Measurements from ENCODE around the gene KRTAP2-2.
"Not testable (repeated sequence)": the region's sequence is repeated elsewhere in the genome, so short reads cannot be mapped to it uniquely, and the experiment has no call there.

KRTAP2-2 gene

GRCh38 chr17:41055130-41055529 is at the start of gene KRTAP2-2:
Gene KRTAP2-2 (minus strand): TSS chr17:41055230. CDS start chr17:41055211, 19 bp downstream.
- H3K9me3 ChIP-seq (ENCODE audit: control insufficient read depth in 2 of 2, low read length in 2 of 2); H3K9ac ChIP-seq (ENCODE audit: low read length in 2 of 2); H3K27ac ChIP-seq (ENCODE audit: low read length); H3K4me1 ChIP-seq (ENCODE audit: control insufficient read depth, insufficient read depth, low read length); H3K27me3 ChIP-seq (ENCODE audit: control insufficient read depth in 1 of 2, insufficient read depth in 2 of 2, low read length in 2 of 2); H3K36me3 ChIP-seq (ENCODE audit: control insufficient read depth in 2 of 2, insufficient read depth in 2 of 2, low read length in 2 of 2); H3K4me3 ChIP-seq (ENCODE audit: low read length in 2 of 2): not testable (repeated sequence)

GRCh38 chr17:41104386-41105038 is 49.5 kb upstream of the KRTAP2-2 start:
- not testable (repeated sequence) for H3K9me3 ChIP-seq (ENCODE audit: control insufficient read depth in 2 of 2, low read length in 2 of 2); H3K27me3 ChIP-seq (ENCODE audit: control insufficient read depth in 1 of 2, insufficient read depth in 2 of 2, low read length in 2 of 2); H3K9ac ChIP-seq (ENCODE audit: low read length in 2 of 2); H3K36me3 ChIP-seq (ENCODE audit: control insufficient read depth in 2 of 2, insufficient read depth in 2 of 2, low read length in 2 of 2); H3K4me1 ChIP-seq (ENCODE audit: control insufficient read depth, insufficient read depth, low read length); H3K27ac ChIP-seq (ENCODE audit: low read length); H3K4me3 ChIP-seq (ENCODE audit: low read length in 2 of 2)

- H3K4me1 ChIP-seq (ENCODE audit: control insufficient read depth, insufficient read depth, low read length): no peaks in the 10 kb centered on the region
- no peaks in the 10 kb centered on the region for H3K36me3 ChIP-seq (ENCODE audit: control insufficient read depth in 2 of 2, insufficient read depth in 2 of 2, low read length in 2 of 2)
Observed at GRCh38 chr17:41103896-41104295, 48.9 kb upstream of the KRTAP2-2 start.

GRCh38 chr17:41101586-41102259 is 46.7 kb upstream of the KRTAP2-2 start, which contains the start of gene KRTAP4-16:
Gene KRTAP4-16 (minus strand): TSS chr17:41102209. CDS start chr17:41102209, 0 bp downstream.
- H3K9me3 ChIP-seq (ENCODE audit: control insufficient read depth in 2 of 2, low read length in 2 of 2): no peaks in the 10 kb centered on the region
- H3K36me3 ChIP-seq (ENCODE audit: control insufficient read depth in 2 of 2, insufficient read depth in 2 of 2, low read length in 2 of 2): no peaks in the 10 kb centered on the region
- H3K4me1 ChIP-seq (ENCODE audit: control insufficient read depth, insufficient read depth, low read length): no peaks in the 10 kb centered on the region
- no peak within 1 kb of the TSS for H3K9ac ChIP-seq (ENCODE audit: low read length in 2 of 2)
- H3K4me3 ChIP-seq (ENCODE audit: low read length in 2 of 2): no peak within 1 kb of the TSS
- H3K27ac ChIP-seq (ENCODE audit: low read length): no peak within 1 kb of the TSS
- no peaks in the 10 kb centered on the region for H3K27me3 ChIP-seq (ENCODE audit: control insufficient read depth in 1 of 2, insufficient read depth in 2 of 2, low read length in 2 of 2)

More at GRCh38 chr17:41103896-41104295, 48.9 kb upstream of the KRTAP2-2 start:
- no peaks in the 10 kb centered on the region for H3K27me3 ChIP-seq (ENCODE audit: control insufficient read depth in 1 of 2, insufficient read depth in 2 of 2, low read length in 2 of 2)
- H3K9me3 ChIP-seq (ENCODE audit: control insufficient read depth in 2 of 2, low read length in 2 of 2): no peaks in the 10 kb centered on the region
- no peak overlapping the region for H3K27ac ChIP-seq (ENCODE audit: low read length)
- H3K4me3 ChIP-seq (ENCODE audit: low read length in 2 of 2): no peak overlapping the region
- H3K9ac ChIP-seq (ENCODE audit: low read length in 2 of 2): no peak overlapping the region

- not testable (repeated sequence) for H3K4me3 ChIP-seq (ENCODE audit: low read length in 2 of 2); H3K4me1 ChIP-seq (ENCODE audit: control insufficient read depth, insufficient read depth, low read length); H3K27ac ChIP-seq (ENCODE audit: low read length); H3K36me3 ChIP-seq (ENCODE audit: control insufficient read depth in 2 of 2, insufficient read depth in 2 of 2, low read length in 2 of 2); H3K27me3 ChIP-seq (ENCODE audit: control insufficient read depth in 1 of 2, insufficient read depth in 2 of 2, low read length in 2 of 2); H3K9ac ChIP-seq (ENCODE audit: low read length in 2 of 2); H3K9me3 ChIP-seq (ENCODE audit: control insufficient read depth in 2 of 2, low read length in 2 of 2)
Observed at GRCh38 chr17:41099682-41100480, 44.9 kb upstream of the KRTAP2-2 start.

GRCh38 chr17:41098481-41098880 is 43.5 kb upstream of the KRTAP2-2 start:
- Histone ChIP-seq H3K4me1 (ENCODE audit: control insufficient read depth, insufficient read depth, low read length) (no peaks in the 10 kb centered on the region), H3K27ac (ENCODE audit: low read length) (no peak overlapping the region), H3K4me3 (ENCODE audit: low read length in 2 of 2) (no peak overlapping the region), H3K9me3 (ENCODE audit: control insufficient read depth in 2 of 2, low read length in 2 of 2) (no peaks in the 10 kb centered on the region), H3K36me3 (ENCODE audit: control insufficient read depth in 2 of 2, insufficient read depth in 2 of 2, low read length in 2 of 2) (no peaks in the 10 kb centered on the region), H3K27me3 (ENCODE audit: control insufficient read depth in 1 of 2, insufficient read depth in 2 of 2, low read length in 2 of 2) (no peaks in the 10 kb centered on the region), H3K9ac (ENCODE audit: low read length in 2 of 2) (no peak overlapping the region)

GRCh38 chr17:41098042-41098441 is 43.0 kb upstream of the KRTAP2-2 start, which contains the start of gene KRTAP4-8:
Gene KRTAP4-8 (minus strand): TSS chr17:41098142. CDS start chr17:41098084, 58 bp downstream.
- no peak within 1 kb of the TSS for H3K27ac ChIP-seq (ENCODE audit: low read length)
- H3K9me3 ChIP-seq (ENCODE audit: control insufficient read depth in 2 of 2, low read length in 2 of 2): no peaks in the 10 kb centered on the region
- H3K4me3 ChIP-seq (ENCODE audit: low read length in 2 of 2): no peak within 1 kb of the TSS
- H3K36me3 ChIP-seq (ENCODE audit: control insufficient read depth in 2 of 2, insufficient read depth in 2 of 2, low read length in 2 of 2): no peaks in the 10 kb centered on the region
- H3K9ac ChIP-seq (ENCODE audit: low read length in 2 of 2): no peak within 1 kb of the TSS
- no peaks in the 10 kb centered on the region for H3K4me1 ChIP-seq (ENCODE audit: control insufficient read depth, insufficient read depth, low read length)
- H3K27me3 ChIP-seq (ENCODE audit: control insufficient read depth in 1 of 2, insufficient read depth in 2 of 2, low read length in 2 of 2): no peaks in the 10 kb centered on the region

GRCh38 chr17:41096055-41096454 is 41.0 kb upstream of the KRTAP2-2 start:
- H3K27ac ChIP-seq (ENCODE audit: low read length): no peak overlapping the region
- no peak overlapping the region for H3K9ac ChIP-seq (ENCODE audit: low read length in 2 of 2)
- H3K4me1 ChIP-seq (ENCODE audit: control insufficient read depth, insufficient read depth, low read length): no peaks in the 10 kb centered on the region
- H3K27me3 ChIP-seq (ENCODE audit: control insufficient read depth in 1 of 2, insufficient read depth in 2 of 2, low read length in 2 of 2): no peaks in the 10 kb centered on the region
- H3K9me3 ChIP-seq (ENCODE audit: control insufficient read depth in 2 of 2, low read length in 2 of 2): no peaks in the 10 kb centered on the region
- no peak overlapping the region for H3K4me3 ChIP-seq (ENCODE audit: low read length in 2 of 2)
- no peaks in the 10 kb centered on the region for H3K36me3 ChIP-seq (ENCODE audit: control insufficient read depth in 2 of 2, insufficient read depth in 2 of 2, low read length in 2 of 2)

- H3K27ac ChIP-seq (ENCODE audit: low read length); H3K4me3 ChIP-seq (ENCODE audit: low read length in 2 of 2); H3K36me3 ChIP-seq (ENCODE audit: control insufficient read depth in 2 of 2, insufficient read depth in 2 of 2, low read length in 2 of 2); H3K9me3 ChIP-seq (ENCODE audit: control insufficient read depth in 2 of 2, low read length in 2 of 2); H3K9ac ChIP-seq (ENCODE audit: low read length in 2 of 2); H3K4me1 ChIP-seq (ENCODE audit: control insufficient read depth, insufficient read depth, low read length); H3K27me3 ChIP-seq (ENCODE audit: control insufficient read depth in 1 of 2, insufficient read depth in 2 of 2, low read length in 2 of 2): not testable (repeated sequence)
Observed at GRCh38 chr17:41088760-41089352, 33.8 kb upstream of the KRTAP2-2 start.

- H3K27ac ChIP-seq (ENCODE audit: low read length); H3K9me3 ChIP-seq (ENCODE audit: control insufficient read depth in 2 of 2, low read length in 2 of 2); H3K9ac ChIP-seq (ENCODE audit: low read length in 2 of 2); H3K4me1 ChIP-seq (ENCODE audit: control insufficient read depth, insufficient read depth, low read length); H3K4me3 ChIP-seq (ENCODE audit: low read length in 2 of 2); H3K36me3 ChIP-seq (ENCODE audit: control insufficient read depth in 2 of 2, insufficient read depth in 2 of 2, low read length in 2 of 2); H3K27me3 ChIP-seq (ENCODE audit: control insufficient read depth in 1 of 2, insufficient read depth in 2 of 2, low read length in 2 of 2): not testable (repeated sequence)
Observed at GRCh38 chr17:41084100-41084856, 29.2 kb upstream of the KRTAP2-2 start, which contains the start of gene KRTAP4-7. Gene KRTAP4-7 (plus strand): TSS chr17:41084150. CDS start chr17:41084207, 57 bp downstream.
